ENCODE results near the gene UGGT2.
"Not testable (repeated sequence)": the region's sequence is repeated elsewhere in the genome, so short reads cannot be mapped to it uniquely, and the experiment has no call there.

Gene UGGT2

GRCh38 chr13:95968906-95969305, 84.3 kb downstream of the UGGT2 start:
- no peak for DNase-seq (ENCODE audit: low read depth in 2 of 2)

DNA sequence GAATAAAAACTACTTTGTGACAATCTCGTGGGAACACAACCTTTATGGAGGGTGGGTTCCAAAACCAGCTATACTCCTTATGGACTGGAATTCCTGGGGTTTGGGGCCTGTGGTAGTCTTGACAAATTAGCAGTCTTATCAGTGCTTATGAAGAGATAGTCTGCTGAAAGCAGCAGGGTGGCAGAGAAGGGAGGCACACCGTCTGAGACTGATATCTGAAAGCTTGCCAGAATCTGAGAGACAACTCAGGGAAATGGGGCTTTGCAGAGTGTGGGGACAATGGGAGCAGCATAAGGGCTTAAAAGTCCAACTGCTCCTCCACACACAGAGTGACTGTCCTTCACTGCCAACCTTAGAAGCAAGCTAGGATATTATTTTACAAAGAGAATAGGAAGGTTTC, 95.9 kb downstream of the UGGT2 start:
- no peak for DNase-seq (ENCODE audit: low read depth in 2 of 2)

DNA sequence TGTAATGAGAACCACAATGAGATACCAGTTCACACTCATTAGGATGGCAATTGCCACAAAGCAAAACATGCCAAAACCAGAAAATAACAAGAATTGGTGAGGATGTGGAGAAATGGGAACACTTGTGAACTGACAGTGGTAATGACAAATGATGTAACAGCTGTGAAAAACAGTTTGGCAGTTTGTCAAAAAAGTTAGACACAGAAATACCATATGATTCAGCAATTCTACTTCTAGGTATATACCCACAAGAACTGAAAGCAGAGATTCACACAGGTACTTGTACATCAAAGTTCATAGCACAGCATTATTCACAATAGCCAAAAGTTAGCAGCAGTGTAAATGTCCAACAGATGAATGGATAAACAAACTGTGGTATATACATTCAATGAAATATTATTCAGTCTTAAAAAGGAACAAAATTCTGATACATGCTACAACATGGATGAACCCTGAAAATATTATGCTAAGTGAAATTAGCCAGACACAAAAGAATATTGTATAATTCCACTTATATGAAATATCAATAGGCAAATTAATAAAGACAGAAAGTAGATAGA, 96.5 kb downstream of the UGGT2 start:
- DNase-seq (ENCODE audit: low read depth in 2 of 2) = no peak

- DNase-seq (ENCODE audit: low read depth in 2 of 2) = no peak
Measured at GRCh38 chr13:95955719-95956118, 97.5 kb downstream of the UGGT2 start.

- no peak for DNase-seq (ENCODE audit: low read depth in 2 of 2)
Measured at GRCh38 chr13:95955255-95955654, 97.9 kb downstream of the UGGT2 start.

- DNase-seq (ENCODE audit: low read depth in 2 of 2) = no peak
Measured at GRCh38 chr13:95954266-95954665, 98.9 kb downstream of the UGGT2 start.

- DNase-seq (ENCODE audit: low read depth in 2 of 2) = no peak
Measured at GRCh38 chr13:95950103-95950502, 103.1 kb downstream of the UGGT2 start.

GRCh38 chr13:95948656-95949055, 104.5 kb downstream of the UGGT2 start:
- no peak for DNase-seq (ENCODE audit: low read depth in 2 of 2)

GRCh38 chr13:95937714-95938320, 115.4 kb downstream of the UGGT2 start:
- no peak for DNase-seq (ENCODE audit: low read depth in 2 of 2)

- DNase-seq (ENCODE audit: low read depth in 2 of 2) = no peak
Measured at GRCh38 chr13:95931300-95932025, 121.7 kb downstream of the UGGT2 start.

GRCh38 chr13:95929430-95929829, 123.8 kb downstream of the UGGT2 start:
- no peak for DNase-seq (ENCODE audit: low read depth in 2 of 2)

- DNase-seq (ENCODE audit: low read depth in 2 of 2) = not testable (repeated sequence)
Measured at GRCh38 chr13:95928367-95928906, 124.8 kb downstream of the UGGT2 start.

DNA sequence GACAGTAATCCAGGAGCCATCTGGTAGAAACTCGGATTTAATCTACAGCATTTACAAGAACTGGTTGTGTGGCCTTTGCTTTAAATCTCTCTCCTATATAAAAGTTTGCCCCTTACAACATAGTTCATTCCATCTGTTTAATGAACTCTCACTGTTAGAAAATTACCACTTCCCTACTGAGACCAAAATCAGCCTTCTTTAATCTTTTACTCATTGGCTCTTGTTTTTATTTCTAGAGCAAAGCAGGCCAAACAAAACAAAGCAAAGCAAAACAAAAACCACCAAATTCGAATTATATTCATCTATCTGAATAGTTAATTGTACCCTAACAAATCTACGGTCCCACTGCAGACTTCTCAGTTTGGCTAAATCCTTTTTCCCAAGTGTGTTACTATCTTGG, 127.0 kb downstream of the UGGT2 start:
- no peak for DNase-seq (ENCODE audit: low read depth in 2 of 2)

- no peak for DNase-seq (ENCODE audit: low read depth in 2 of 2)
Measured at GRCh38 chr13:95924389-95924994, 128.7 kb downstream of the UGGT2 start.

- no peak for DNase-seq (ENCODE audit: low read depth in 2 of 2)
Measured at GRCh38 chr13:95921485-95921884, 131.7 kb downstream of the UGGT2 start.

- no peak for DNase-seq (ENCODE audit: low read depth in 2 of 2)
Measured at GRCh38 chr13:95920485-95920884, 132.7 kb downstream of the UGGT2 start.

GRCh38 chr13:95918860-95919259, 134.3 kb downstream of the UGGT2 start:
- DNase-seq (ENCODE audit: low read depth in 2 of 2) = no peak

- DNase-seq (ENCODE audit: low read depth in 2 of 2) = no peak
Measured at GRCh38 chr13:95914991-95915501, 138.2 kb downstream of the UGGT2 start.

DNA sequence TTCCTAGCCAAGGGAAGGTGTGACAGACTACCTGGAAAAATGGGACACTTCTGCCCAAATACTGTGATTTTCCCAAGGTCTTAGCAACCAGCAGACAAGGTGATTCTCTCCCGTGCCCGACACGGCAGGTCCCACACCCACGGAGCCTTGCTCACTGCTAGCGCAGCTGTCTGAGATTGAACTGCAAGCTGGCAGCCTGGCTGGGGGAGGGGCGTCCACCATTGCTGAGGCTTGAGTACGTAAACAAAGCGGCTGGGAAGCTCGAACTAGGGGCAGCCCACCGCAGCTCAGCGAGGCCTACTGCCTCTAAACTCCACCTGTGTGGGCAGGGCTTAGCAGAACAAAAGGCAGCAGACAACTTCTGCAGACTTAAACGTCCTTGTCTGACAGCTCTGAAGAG, 146.2 kb downstream of the UGGT2 start:
- DNase-seq (ENCODE audit: low read depth in 2 of 2) = no peak

DNA sequence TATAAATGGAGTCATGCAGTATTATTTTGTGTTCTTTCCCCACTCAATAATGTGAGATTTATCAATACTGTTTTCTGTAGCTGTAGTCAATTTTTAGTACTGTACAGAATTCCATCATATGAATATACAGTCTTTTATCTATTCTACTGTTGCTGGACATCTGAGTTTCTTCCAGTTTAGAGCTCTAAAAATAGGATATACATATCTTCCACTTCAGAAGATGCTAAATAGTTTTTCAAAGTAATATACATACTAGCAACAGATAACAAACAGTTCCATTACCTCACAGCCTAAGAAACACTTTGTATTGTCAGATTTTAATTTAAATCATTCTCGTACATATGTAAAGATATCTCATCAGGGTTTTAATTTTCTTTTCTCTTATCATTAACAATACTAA, 149.6 kb downstream of the UGGT2 start:
- DNase-seq (ENCODE audit: low read depth in 2 of 2) = no peak

DNA sequence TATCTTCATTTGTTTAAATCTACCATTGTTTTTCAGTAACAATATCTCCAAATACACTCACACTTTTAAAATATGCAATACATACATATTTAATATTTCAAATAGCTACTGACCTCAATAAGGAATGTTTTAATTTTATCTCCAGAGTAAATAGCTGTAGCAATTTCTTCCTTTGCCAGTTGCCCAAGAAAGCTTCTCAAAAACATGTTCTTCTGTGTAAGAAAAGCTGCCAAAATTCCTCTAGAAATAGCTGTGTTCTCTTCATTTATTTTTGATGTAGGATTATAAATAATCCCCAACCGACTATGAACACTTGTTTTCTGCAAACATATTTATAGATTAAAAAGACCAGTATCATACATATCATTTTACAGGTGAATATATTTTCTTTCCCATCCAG, 150.5 kb downstream of the UGGT2 start:
- DNase-seq (ENCODE audit: low read depth in 2 of 2) = no peak

DNA sequence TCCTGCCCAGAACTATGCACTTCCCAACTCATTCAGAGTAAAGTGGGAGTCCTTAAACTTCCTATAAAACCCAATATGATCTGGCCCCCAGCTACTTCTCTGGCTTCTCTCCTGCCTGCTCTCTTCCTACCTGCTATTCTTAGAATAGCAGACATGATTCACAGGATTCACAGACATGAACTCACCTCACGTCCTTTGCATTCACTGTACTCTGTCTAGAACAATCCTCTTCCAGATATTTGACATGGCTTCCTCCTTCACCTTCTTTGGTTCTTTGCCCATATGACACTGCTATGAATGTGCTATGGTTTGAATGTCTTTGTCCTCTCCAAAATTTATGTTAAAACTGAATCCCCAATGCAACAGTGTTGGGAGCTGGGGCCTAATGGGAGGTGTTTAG, 154.9 kb downstream of the UGGT2 start:
- DNase-seq (ENCODE audit: low read depth in 2 of 2) = no peak

Data from stimulated activated CD8-positive, alpha-beta memory T cell treated with anti-CD3 and anti-CD28 coated beads, Interleukin-7, amount 100 ng/mL, for 1 hour (primary cell).